ENCODE results near the gene FYB2.

DNA sequence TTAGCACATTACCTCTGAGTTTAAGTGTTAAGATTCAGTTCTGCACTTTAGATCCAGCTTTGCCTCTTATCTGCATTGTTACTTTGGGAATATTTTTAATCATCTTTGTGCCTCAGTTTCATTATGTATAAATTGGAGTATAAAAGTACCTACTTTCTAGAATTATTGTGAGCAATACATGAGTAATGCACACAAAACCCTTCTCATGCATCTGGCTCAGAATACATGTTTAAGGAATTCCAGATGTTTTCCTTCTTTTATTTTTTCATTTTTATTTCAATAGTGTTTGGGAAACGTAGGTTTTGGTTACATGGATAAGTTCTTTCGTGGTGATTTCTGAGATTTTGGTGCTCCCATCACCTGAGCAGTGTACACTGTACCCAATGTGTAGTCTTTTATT lies 49.6 kb upstream of the FYB2 start:
- TF ChIP-seq, protein P1, sequence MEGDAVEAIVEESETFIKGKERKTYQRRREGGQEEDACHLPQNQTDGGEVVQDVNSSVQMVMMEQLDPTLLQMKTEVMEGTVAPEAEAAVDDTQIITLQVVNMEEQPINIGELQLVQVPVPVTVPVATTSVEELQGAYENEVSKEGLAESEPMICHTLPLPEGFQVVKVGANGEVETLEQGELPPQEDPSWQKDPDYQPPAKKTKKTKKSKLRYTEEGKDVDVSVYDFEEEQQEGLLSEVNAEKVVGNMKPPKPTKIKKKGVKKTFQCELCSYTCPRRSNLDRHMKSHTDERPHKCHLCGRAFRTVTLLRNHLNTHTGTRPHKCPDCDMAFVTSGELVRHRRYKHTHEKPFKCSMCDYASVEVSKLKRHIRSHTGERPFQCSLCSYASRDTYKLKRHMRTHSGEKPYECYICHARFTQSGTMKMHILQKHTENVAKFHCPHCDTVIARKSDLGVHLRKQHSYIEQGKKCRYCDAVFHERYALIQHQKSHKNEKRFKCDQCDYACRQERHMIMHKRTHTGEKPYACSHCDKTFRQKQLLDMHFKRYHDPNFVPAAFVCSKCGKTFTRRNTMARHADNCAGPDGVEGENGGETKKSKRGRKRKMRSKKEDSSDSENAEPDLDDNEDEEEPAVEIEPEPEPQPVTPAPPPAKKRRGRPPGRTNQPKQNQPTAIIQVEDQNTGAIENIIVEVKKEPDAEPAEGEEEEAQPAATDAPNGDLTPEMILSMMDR (IDR thresholded peaks at IDR 0.05) = no peak
- TF ChIP-seq POLR2A (IDR thresholded peaks at IDR 0.05) = no peak
